Astrocyte (in vitro differentiated cells and primary cell): ENCODE results near the gene SLC25A36. TPM values are rescaled to one million over a fixed set of nuclear protein-coding genes. Genes with fewer than 3 reads are reported as not detected.

Experiments used
- DNase-seq: peaks from one replicate; pipeline ENCODE4 v3.0.0-alpha.2; 2010; ENCODE audit warnings: low read depth
- FAIRE-seq: peaks from 2 replicates; lab custom pipeline; 2011; peaks lifted over from hg19 to GRCh38; lab: Jason Lieb, UNC
- H2AFZ ChIP-seq: 2 replicates; pipeline ENCODE4 v1.6.0; 2012; ENCODE audit warnings: low read depth, low read length, inconsistent platforms
- H3K27ac ChIP-seq: 2 replicates; pipeline ENCODE4 v1.5.1; 2011; ENCODE audit warnings: low read depth, low read length, inconsistent platforms
- H3K27me3 ChIP-seq: 2 replicates; pipeline ENCODE4 v1.6.0; 2011; ENCODE audit warnings: low read length, inconsistent platforms; ENCODE audit not compliant: insufficient read depth
- H3K36me3 ChIP-seq: 2 replicates; pipeline ENCODE4 v1.5.1; 2011; ENCODE audit warnings: low read length, inconsistent platforms; ENCODE audit not compliant: insufficient read depth
- H3K4me1 ChIP-seq: 2 replicates; pipeline ENCODE4 v1.5.1; 2011; ENCODE audit warnings: low read length, inconsistent platforms; ENCODE audit not compliant: insufficient read depth
- H3K4me2 ChIP-seq: 2 replicates; pipeline ENCODE4 v1.6.0; 2012; ENCODE audit warnings: low read length, inconsistent platforms
- H3K4me3 ChIP-seq: 2 replicates; pipeline ENCODE4 v1.5.1; 2011; ENCODE audit warnings: low read depth, mild to moderate bottlenecking, low read length, inconsistent platforms; ENCODE audit not compliant: insufficient read depth
- H3K79me2 ChIP-seq: 2 replicates; pipeline ENCODE4 v1.6.0; 2012; ENCODE audit warnings: mild to moderate bottlenecking, low read length, inconsistent platforms; ENCODE audit not compliant: insufficient read depth
- H3K9ac ChIP-seq: 2 replicates; pipeline ENCODE4 v1.6.0; 2012; ENCODE audit warnings: mild to moderate bottlenecking, low read length, inconsistent platforms
- H3K9me3 ChIP-seq: 2 replicates; pipeline ENCODE4 v1.5.1; 2012; ENCODE audit warnings: low read depth, mild to moderate bottlenecking, low read length, inconsistent platforms; ENCODE audit not compliant: insufficient read depth
- H4K20me1 ChIP-seq: 2 replicates; pipeline ENCODE4 v1.6.0; 2012; ENCODE audit warnings: low read length, inconsistent platforms; ENCODE audit not compliant: insufficient read depth
- H3K27ac Mint-ChIP-seq: one replicate; pipeline ENCODE4 v1.8.0; 2021; ENCODE audit warnings: mild to moderate bottlenecking, mixed read lengths; ENCODE audit not compliant: unreplicated experiment
- H3K27me3 Mint-ChIP-seq: one replicate; pipeline ENCODE4 v1.8.0; 2021; ENCODE audit warnings: low read depth, mixed read lengths; ENCODE audit not compliant: unreplicated experiment
- H3K36me3 Mint-ChIP-seq: one replicate; pipeline ENCODE4 v1.8.0; 2021; ENCODE audit warnings: low read depth, mixed read lengths; ENCODE audit not compliant: unreplicated experiment
- H3K4me1 Mint-ChIP-seq: one replicate; pipeline ENCODE4 v1.8.0; 2021; ENCODE audit warnings: low read depth, mixed read lengths; ENCODE audit not compliant: unreplicated experiment
- H3K4me3 Mint-ChIP-seq: one replicate; pipeline ENCODE4 v1.8.0; 2021; ENCODE audit warnings: mild to moderate bottlenecking, moderate library complexity, mixed read lengths; ENCODE audit not compliant: unreplicated experiment
- H3K9me3 Mint-ChIP-seq: one replicate; pipeline ENCODE4 v1.8.0; 2021; ENCODE audit warnings: mild to moderate bottlenecking, mixed read lengths; ENCODE audit not compliant: unreplicated experiment
- CTCF ChIP-seq: IDR thresholded peaks from 2 replicates; pipeline ENCODE4 v1.5.1; 2011; ENCODE audit warnings: low read depth, mild to moderate bottlenecking, inconsistent platforms, low read length, moderate library complexity; ENCODE audit not compliant: insufficient read depth
- EZH2 ChIP-seq: IDR thresholded peaks from 2 replicates; pipeline ENCODE4 v1.6.1; 2012; ENCODE audit warnings: mild to moderate bottlenecking, low read length, inconsistent platforms; ENCODE audit not compliant: insufficient read depth
- total RNA-seq: library from RNA; stranded (reverse); gene quantifications from 2 replicates; pipeline ENCODE4 v1.2.1, GENCODE V29; 2021

The SLC25A36 gene
- total RNA-seq, 1 donor from 2014 or later, result 81.0 TPM

- Mint-ChIP-seq H3K4me3 (no peak overlapping the region), H3K4me1 (peaks cover 7% of the 10 kb centered on the region), H3K36me3 (no peaks in the 10 kb centered on the region), H3K27ac (no peak overlapping the region), H3K27me3 (peaks cover 24% of the 10 kb centered on the region), H3K9me3 (no peaks in the 10 kb centered on the region)
- Histone ChIP-seq H3K27me3 (peaks cover 20% of the 10 kb centered on the region), H3K4me2 (no peak overlapping the region), H3K4me1 (no peaks in the 10 kb centered on the region), H3K36me3 (no peaks in the 10 kb centered on the region), H3K9ac (no peak overlapping the region), H3K79me2 (no peaks in the 10 kb centered on the region), H4K20me1 (no peaks in the 10 kb centered on the region), H3K4me3 (no peak overlapping the region), H3K27ac (no peak overlapping the region), H2AFZ (no peak overlapping the region), H3K9me3 (no peaks in the 10 kb centered on the region)
- TF ChIP-seq EZH2, result no peak
- TF ChIP-seq CTCF, result no peak
- no peak for FAIRE-seq
- no peak for DNase-seq
Measured at GRCh38 chr3:140916603-140917002, 25.0 kb upstream of the SLC25A36 start.

DNA sequence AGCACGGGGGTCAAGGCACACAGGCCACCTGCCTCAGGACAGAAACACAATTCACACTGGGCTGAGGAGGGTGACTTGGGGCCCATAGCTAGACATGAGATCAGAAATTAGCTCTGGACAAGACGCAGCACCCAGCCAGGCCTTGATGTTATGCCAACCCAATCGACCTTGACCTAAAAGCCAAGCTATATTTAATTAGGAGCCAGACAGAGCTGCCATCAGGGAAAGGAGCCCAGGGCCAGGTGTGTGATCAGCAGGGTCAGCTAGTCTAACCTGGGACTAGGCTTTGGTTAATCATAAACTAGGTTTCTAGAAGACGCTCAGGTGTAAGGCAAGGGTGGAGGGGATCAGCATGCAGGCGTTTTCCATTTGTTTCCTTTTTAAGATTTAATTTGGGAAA lies 23.9 kb upstream of the SLC25A36 start:
- Histone ChIP-seq H2AFZ (no peak overlapping the region), H3K9ac (no peak overlapping the region), H3K4me2 (no peak overlapping the region), H3K36me3 (no peaks in the 10 kb centered on the region), H3K9me3 (no peaks in the 10 kb centered on the region), H3K27ac (no peak overlapping the region), H3K79me2 (no peaks in the 10 kb centered on the region), H4K20me1 (no peaks in the 10 kb centered on the region), H3K27me3 (peaks cover 17% of the 10 kb centered on the region), H3K4me1 (no peaks in the 10 kb centered on the region), H3K4me3 (no peak overlapping the region)
- FAIRE-seq (no peak), DNase-seq (no peak)
- no peaks in the 10 kb centered on the region for H3K9me3 Mint-ChIP-seq
- peaks cover 22% of the 10 kb centered on the region for H3K27me3 Mint-ChIP-seq
- no peak overlapping the region for H3K4me3 Mint-ChIP-seq
- H3K36me3 Mint-ChIP-seq, result no peaks in the 10 kb centered on the region
- no peak overlapping the region for H3K27ac Mint-ChIP-seq
- TF ChIP-seq CTCF (no peak), EZH2 (no peak)
- H3K4me1 Mint-ChIP-seq, result peaks cover 8% of the 10 kb centered on the region

- no peak for FAIRE-seq
- H3K27me3 Mint-ChIP-seq, result peaks cover 11% of the 10 kb centered on the region
Measured at GRCh38 chr3:140920029-140920428, 21.6 kb upstream of the SLC25A36 start.

More at GRCh38 chr3:140920029-140920428, 21.6 kb upstream of the SLC25A36 start:
- no peaks in the 10 kb centered on the region for H3K9me3 ChIP-seq
- H3K9ac ChIP-seq, result no peak overlapping the region
- no peaks in the 10 kb centered on the region for H3K79me2 ChIP-seq
- no peaks in the 10 kb centered on the region for H3K4me1 ChIP-seq
- Mint-ChIP-seq H3K4me3 (no peak overlapping the region), H3K9me3 (no peaks in the 10 kb centered on the region), H3K36me3 (no peaks in the 10 kb centered on the region), H3K27ac (no peak overlapping the region), H3K4me1 (peaks cover 8% of the 10 kb centered on the region)
- H3K27me3 ChIP-seq, result peaks cover 13% of the 10 kb centered on the region
- no peak overlapping the region for H3K4me2 ChIP-seq
- no peaks in the 10 kb centered on the region for H4K20me1 ChIP-seq
- TF ChIP-seq EZH2, result no peak
- TF ChIP-seq CTCF, result no peak
- no peak overlapping the region for H3K4me3 ChIP-seq
- no peaks in the 10 kb centered on the region for H3K36me3 ChIP-seq
- H2AFZ ChIP-seq, result no peak overlapping the region
- DNase-seq, result no peak
- no peak overlapping the region for H3K27ac ChIP-seq
